ENCODE results near the gene RPL10A.
"Not testable (repeated sequence)": the region's sequence is repeated elsewhere in the genome, so short reads cannot be mapped to it uniquely, and the experiment has no call there.

RPL10A gene

DNA sequence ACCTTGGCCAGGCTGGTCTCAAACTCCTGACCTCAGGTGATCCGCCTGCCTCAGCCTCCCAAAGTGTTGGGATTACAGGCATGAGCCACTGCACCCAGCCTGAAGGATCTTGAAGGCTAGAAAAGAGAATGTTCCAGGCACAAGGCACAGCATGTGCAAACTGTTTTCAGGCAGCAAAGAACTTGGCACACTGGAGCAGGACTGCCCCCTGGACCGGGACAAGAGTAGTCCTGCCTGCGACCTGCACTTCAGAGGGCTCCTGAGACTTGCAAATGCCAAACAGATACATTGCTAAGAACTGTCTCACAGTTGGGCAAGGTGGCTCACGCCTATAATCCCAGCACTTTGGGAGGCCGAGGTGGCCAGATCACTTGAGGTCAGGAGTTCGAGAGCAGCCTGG, 47.7 kb downstream of the RPL10A start:
- not testable (repeated sequence) for DNase-seq

GRCh38 chr6:35516712-35517111, 48.5 kb downstream of the RPL10A start:
- DNase-seq: no peak

DNA sequence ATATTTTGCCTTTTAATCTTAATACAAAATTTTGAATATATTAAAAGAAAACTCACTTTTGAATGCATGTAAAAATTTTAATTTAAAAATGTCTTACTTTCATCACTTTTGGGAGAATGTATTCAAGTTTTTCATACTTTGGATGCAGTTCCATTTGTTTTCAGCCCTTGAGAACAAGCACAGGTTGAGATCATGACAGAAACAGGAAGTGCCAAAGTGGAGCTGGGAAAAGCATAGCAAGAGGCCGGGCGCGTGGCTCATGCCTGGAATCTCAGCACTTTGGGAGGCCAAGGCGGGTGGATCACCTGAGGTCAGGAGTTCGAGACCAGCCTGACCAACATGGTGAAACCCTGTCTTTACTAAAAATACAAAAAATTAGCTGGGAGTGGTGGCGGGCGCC, 49.8 kb downstream of the RPL10A start:
- not testable (repeated sequence) for DNase-seq

DNA sequence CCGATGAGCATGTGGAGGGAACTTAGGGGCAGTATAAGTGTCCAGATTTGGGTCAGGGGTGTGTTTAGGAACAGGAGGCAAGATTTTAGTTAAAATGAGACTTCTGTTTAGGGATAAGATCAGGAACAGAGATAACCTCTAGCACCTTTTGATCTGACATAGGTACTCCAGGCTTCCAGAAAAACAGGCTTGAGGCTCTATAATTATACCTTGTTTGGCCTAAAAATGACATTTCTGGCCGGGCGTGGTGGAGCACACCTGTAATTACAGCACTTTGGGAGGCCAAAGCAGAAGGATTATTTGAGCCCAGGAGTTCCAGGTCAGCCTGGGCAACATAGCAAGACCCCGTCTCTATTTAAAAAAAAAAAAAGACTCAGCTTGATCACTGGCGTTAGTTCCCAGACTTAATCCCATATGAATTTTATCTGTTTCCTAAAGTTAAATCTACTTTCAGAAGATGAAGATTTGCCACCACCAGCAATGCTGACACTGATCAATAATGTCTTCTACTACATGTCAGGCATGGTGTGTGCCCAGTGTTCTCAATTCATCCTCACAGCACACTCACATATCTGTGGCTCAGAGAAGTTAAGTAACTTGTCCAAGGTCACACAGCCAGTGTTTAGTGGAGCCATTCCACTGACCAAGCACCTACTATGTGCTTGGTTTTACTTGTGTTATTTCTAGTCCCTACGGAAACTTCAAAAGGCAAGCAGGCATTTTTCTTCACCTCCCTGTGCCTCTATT, 50.5 kb downstream of the RPL10A start:
- no peak for DNase-seq

DNA sequence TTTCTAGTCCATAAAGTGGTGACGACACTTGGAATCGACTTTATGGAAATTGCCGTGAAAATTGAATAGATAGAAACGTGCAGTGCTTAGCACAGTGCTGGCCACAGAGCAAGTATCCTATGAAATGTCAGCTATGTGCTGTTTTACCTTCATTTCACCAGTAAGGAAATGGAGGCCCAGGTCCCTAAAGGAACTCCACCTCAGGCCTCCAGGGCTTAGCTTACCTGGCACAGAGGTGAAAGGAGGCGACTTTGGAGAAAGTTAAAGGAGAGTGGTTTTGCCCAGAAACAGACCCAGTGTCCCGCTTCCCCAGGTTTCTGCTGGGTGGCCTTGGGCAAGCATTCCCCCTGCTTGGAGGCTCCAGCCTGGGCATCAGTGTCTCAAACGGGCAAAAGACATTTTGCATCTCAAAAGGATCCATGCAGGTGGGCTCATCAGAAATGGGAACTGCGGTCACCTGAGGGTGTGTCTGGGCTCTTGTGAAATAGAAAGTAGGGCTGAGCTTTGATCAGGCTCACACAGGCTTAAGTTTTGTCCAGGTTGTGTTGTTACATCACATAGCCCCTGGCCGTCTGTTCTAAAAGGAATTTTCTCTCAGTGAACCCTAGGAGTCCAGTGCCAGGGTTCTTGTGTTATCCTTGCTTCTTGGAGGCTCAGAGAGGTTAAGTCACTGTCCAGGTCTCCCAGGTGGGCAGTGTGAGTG, 51.3 kb downstream of the RPL10A start:
- DNase-seq: no peak

Measured in stimulated activated CD4-positive, alpha-beta T cell treated with anti-CD3 and anti-CD28 coated beads, Interleukin-12 subunit alpha, Interleukin-12 subunit beta, amount 100 ng/mL, for 4 hours (primary cell).